ENCODE data around the gene CTBP2. TPM values are rescaled to one million over a fixed set of nuclear protein-coding genes. Genes with fewer than 3 reads are reported as not detected.

CTBP2 gene
- total RNA-seq, 1 donor from 2014 or later: 127 TPM

DNA sequence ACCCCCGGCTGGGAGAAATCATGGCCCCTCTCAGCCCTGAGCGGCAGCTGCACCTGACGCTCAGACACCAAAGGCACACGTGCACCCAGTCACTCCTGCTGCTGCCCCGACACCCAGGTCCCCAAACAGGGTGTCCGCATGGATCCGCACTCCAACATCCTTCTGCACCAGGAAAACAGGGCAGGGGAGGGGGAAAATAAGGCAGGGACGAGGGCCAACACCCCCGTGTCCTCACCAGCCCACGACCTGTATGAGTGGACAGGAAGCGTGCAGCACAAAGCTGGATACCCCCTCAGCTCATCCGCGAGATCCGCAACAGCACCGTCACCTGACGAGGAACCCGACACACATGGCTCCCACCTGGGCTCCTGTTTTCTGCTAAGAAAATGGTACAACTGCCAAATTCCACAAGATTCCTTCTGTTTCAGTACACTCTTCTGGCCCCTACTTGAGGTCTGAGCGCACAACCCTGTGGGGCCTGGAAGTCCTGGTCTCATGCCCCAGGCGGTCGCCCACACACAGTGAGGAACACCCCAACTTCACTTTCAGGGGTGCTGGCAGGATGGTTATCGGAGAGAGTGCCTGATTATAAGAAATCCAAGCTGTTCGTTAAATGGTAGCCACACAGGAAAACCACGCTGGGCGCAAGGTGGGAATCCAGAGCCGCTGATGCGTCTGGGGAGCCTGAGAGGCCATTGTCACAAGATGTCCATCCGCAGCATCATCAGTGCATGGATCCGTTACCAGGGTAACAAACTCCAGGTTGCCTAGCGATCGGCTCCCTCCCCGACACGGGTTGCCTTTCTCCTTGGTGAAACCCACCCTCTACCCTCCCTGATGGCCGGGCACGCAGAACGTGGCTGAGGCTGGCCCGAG is 154.8 kb downstream of the CTBP2 start:
- no peak overlapping the region for H3K4me3 Mint-ChIP-seq
- DNase-seq (ENCODE audit: low read depth, low spot score): no peak
- TF ChIP-seq, protein P1, sequence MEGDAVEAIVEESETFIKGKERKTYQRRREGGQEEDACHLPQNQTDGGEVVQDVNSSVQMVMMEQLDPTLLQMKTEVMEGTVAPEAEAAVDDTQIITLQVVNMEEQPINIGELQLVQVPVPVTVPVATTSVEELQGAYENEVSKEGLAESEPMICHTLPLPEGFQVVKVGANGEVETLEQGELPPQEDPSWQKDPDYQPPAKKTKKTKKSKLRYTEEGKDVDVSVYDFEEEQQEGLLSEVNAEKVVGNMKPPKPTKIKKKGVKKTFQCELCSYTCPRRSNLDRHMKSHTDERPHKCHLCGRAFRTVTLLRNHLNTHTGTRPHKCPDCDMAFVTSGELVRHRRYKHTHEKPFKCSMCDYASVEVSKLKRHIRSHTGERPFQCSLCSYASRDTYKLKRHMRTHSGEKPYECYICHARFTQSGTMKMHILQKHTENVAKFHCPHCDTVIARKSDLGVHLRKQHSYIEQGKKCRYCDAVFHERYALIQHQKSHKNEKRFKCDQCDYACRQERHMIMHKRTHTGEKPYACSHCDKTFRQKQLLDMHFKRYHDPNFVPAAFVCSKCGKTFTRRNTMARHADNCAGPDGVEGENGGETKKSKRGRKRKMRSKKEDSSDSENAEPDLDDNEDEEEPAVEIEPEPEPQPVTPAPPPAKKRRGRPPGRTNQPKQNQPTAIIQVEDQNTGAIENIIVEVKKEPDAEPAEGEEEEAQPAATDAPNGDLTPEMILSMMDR (conservative IDR thresholded peaks at IDR 0.05): no peak
- peaks cover 4% of the 10 kb centered on the region for H3K27me3 Mint-ChIP-seq (ENCODE audit: low read depth)
- H3K36me3 Mint-ChIP-seq (ENCODE audit: low read depth): peaks cover 3% of the 10 kb centered on the region
- H3K4me1 Mint-ChIP-seq: peaks cover 61% of the 10 kb centered on the region
- H3K27ac Mint-ChIP-seq (ENCODE audit: unreplicated experiment): peak overlapping the region; percentile 71
- H3K9me3 Mint-ChIP-seq: no peaks in the 10 kb centered on the region

GRCh38 chr10:125004571-125005311 is 155.6 kb downstream of the CTBP2 start:
- H3K4me1 Mint-ChIP-seq: peaks cover 61% of the 10 kb centered on the region
- DNase-seq (ENCODE audit: low read depth, low spot score): no peak
- peaks cover 6% of the 10 kb centered on the region for H3K27me3 Mint-ChIP-seq (ENCODE audit: low read depth)
- no peak overlapping the region for H3K4me3 Mint-ChIP-seq
- TF ChIP-seq, protein P1 (conservative IDR thresholded peaks at IDR 0.05): no peak
- peaks cover 6% of the 10 kb centered on the region for H3K36me3 Mint-ChIP-seq (ENCODE audit: low read depth)
- H3K9me3 Mint-ChIP-seq: no peaks in the 10 kb centered on the region
- H3K27ac Mint-ChIP-seq (ENCODE audit: unreplicated experiment): no peak overlapping the region

DNA sequence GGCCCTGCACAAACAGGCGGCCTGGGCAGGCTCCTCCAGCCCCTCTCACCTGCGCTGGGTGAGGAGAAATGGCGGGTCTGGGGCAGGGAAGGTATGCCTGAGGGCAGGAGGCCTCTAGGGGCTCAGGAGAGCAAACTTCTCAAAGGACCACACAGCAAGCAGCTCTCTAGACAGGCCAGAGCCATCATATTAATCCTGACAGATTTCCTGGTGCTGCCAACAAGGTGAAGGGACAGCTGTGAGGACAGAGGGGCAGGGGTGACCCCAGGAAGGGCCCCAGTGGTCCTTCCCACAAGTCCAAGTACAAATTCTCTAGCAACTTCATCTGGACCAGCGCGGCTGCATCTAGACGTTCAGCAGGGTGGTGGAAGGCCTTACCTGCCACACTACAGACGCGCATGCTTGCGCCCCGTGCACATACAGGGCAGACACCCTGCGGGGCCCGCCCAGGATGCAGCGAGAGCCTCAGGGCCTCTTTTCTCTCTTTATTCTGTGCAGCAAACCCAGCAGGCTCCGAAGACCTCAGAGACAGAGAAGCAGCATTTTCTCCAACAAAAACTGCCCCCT is 156.4 kb downstream of the CTBP2 start:
- TF ChIP-seq, protein P1 (conservative IDR thresholded peaks at IDR 0.05): no peak
- no peaks in the 10 kb centered on the region for H3K9me3 Mint-ChIP-seq
- no peak overlapping the region for H3K27ac Mint-ChIP-seq (ENCODE audit: unreplicated experiment)
- H3K4me1 Mint-ChIP-seq: peaks cover 53% of the 10 kb centered on the region
- no peak overlapping the region for H3K4me3 Mint-ChIP-seq
- H3K27me3 Mint-ChIP-seq (ENCODE audit: low read depth): peaks cover 6% of the 10 kb centered on the region
- H3K36me3 Mint-ChIP-seq (ENCODE audit: low read depth): peaks cover 6% of the 10 kb centered on the region
- DNase-seq (ENCODE audit: low read depth, low spot score): no peak

DNA sequence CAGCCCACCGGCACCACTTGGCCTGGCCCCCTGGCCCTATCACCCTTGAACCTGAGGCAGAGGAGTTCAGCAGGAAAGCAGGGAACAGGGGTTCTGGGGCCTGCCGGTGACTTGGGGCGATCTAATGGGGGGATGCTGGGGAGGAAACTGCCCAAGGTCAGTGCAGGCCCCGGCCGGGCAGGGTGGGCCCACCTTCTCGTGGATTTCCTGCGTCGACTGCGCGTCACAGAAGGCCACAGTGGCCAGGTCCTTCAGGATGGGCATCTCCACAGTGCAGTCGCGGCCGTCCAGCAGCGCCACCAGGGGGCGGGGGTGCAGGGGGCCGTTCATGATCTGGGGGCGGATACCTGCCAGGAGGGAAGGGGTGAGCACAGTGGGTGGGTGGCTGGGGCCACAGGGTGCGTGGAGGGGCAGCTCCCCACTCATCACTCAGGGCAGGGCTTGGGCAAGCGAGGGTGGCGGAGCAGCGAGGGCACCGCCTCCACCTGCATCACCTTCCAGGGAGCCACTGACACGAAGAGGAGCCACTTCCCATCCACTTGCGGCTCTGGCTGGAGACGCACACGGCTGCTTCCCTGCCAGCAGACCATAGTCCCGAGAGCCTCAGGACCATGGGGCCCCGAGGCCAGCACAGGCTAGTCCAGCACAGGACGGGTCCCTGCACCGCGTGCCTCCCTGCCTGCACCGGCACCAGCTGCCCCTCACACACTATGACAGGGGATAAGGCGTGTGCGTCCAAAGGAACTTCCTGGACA is 157.0 kb downstream of the CTBP2 start:
- H3K27ac Mint-ChIP-seq (ENCODE audit: unreplicated experiment): no peak overlapping the region
- H3K9me3 Mint-ChIP-seq: no peaks in the 10 kb centered on the region
- TF ChIP-seq, protein P1 (conservative IDR thresholded peaks at IDR 0.05): peak; percentile 17
- peaks cover 6% of the 10 kb centered on the region for H3K27me3 Mint-ChIP-seq (ENCODE audit: low read depth)
- peaks cover 6% of the 10 kb centered on the region for H3K36me3 Mint-ChIP-seq (ENCODE audit: low read depth)
- H3K4me1 Mint-ChIP-seq: peaks cover 47% of the 10 kb centered on the region
- H3K4me3 Mint-ChIP-seq: no peak overlapping the region
- no peak for DNase-seq (ENCODE audit: low read depth, low spot score)
